ENCODE measurements around the gene NTNG1. TPM values are rescaled to one million over a fixed set of nuclear protein-coding genes. Genes with fewer than 3 reads are reported as not detected.

Gene NTNG1
- total RNA-seq, 4 donors from 2014 or later = 0.20 to 3.0 (median 1.0) TPM

GRCh38 chr1:107510347-107510746 lies 369.5 kb downstream of the NTNG1 start:
- H3K4me3 ChIP-seq = no peak overlapping the region
- no peaks in the 10 kb centered on the region for H3K36me3 ChIP-seq
- no peaks in the 10 kb centered on the region for H3K9me3 ChIP-seq
- 87 to 90% methylated on average over 4 of the region's 4 CpGs for WGBS, 2 donors (ENCODE audit: low coverage in 1 of 2)
- TF ChIP-seq POLR2AphosphoS5 (IDR thresholded peaks at IDR 0.05) = no peak
- TF ChIP-seq POLR2A (IDR thresholded peaks at IDR 0.05) = no peak
- no peak for TF ChIP-seq EP300 (IDR thresholded peaks at IDR 0.05)
- TF ChIP-seq CTCF (IDR thresholded peaks at IDR 0.05) = no peak
- no peak for ATAC-seq
- H3K27me3 ChIP-seq = no peaks in the 10 kb centered on the region
- no peaks in the 10 kb centered on the region for H3K4me1 ChIP-seq
- no peak overlapping the region for H3K27ac ChIP-seq

DNA sequence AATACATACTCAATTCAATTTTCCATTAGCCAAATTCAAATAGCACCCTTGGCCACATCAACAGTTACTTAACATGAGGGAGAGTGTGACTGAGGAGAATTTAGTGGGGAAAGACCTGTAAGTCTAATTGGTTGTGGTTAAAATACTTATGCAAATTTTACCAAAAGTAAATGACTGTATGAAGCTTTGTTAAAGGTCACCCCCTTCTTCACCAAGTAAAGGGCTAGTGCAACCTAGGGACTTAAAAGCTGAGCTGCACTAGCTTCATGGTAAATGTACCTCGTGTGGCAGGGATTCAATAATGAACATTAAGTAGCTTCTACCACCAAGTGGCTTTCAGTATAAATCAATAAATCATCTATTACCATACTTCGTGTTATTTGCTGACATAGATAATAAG lies 372.0 kb downstream of the NTNG1 start:
- H3K4me1 ChIP-seq = no peaks in the 10 kb centered on the region
- TF ChIP-seq POLR2A (IDR thresholded peaks at IDR 0.05) (no peak), CTCF (IDR thresholded peaks at IDR 0.05) (no peak), EP300 (IDR thresholded peaks at IDR 0.05) (no peak), POLR2AphosphoS5 (IDR thresholded peaks at IDR 0.05) (no peak)

GRCh38 chr1:107514841-107515240 lies 374.0 kb downstream of the NTNG1 start:
- H3K4me1 ChIP-seq = no peaks in the 10 kb centered on the region
- TF ChIP-seq POLR2A (IDR thresholded peaks at IDR 0.05) = no peak
- TF ChIP-seq CTCF (IDR thresholded peaks at IDR 0.05) = no peak
- H3K36me3 ChIP-seq = no peaks in the 10 kb centered on the region
- no peak for ATAC-seq
- WGBS, 2 donors (ENCODE audit: low coverage in 1 of 2) = 59 to 79% methylated on average over 3 of the region's 3 CpGs
- H3K4me3 ChIP-seq = no peak overlapping the region
- no peaks in the 10 kb centered on the region for H3K27me3 ChIP-seq
- H3K9me3 ChIP-seq = no peaks in the 10 kb centered on the region
- H3K27ac ChIP-seq = no peak overlapping the region

More for the DNA sequence above, 372.0 kb downstream of the NTNG1 start:
- no peaks in the 10 kb centered on the region for H3K9me3 ChIP-seq
- no peak for ATAC-seq
- H3K27ac ChIP-seq = no peak overlapping the region
- H3K4me3 ChIP-seq = no peak overlapping the region
- H3K36me3 ChIP-seq = no peaks in the 10 kb centered on the region
- no peaks in the 10 kb centered on the region for H3K27me3 ChIP-seq
- 34 to 36% methylated on average over 2 of the region's 2 CpGs for WGBS, 2 donors (ENCODE audit: low coverage in 1 of 2)

DNA sequence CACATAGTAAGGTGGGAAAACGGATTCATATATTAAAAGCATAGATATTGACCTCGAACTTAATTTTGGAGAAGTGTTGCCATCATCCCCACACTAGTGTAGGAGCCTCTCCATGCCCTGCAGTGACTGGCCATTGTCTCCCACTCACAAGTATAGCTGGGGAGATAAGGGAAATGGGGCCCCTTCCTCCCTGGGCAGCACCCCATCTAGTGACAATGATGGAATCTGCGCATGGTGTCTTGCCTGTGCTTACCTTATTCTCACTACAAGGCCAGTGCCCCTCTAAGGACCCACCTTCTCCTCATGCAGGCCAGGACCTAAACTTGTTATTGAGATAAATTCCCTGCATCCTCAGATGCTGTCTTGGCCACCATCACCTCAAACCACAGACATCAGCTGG lies 374.9 kb downstream of the NTNG1 start:
- H3K4me3 ChIP-seq = no peak overlapping the region
- no peak for ATAC-seq
- H3K9me3 ChIP-seq = no peaks in the 10 kb centered on the region
- 95 to 96% methylated on average over 3 of the region's 3 CpGs for WGBS, 2 donors (ENCODE audit: low coverage in 1 of 2)
- H3K36me3 ChIP-seq = no peaks in the 10 kb centered on the region
- H3K4me1 ChIP-seq = no peaks in the 10 kb centered on the region
- TF ChIP-seq EP300 (IDR thresholded peaks at IDR 0.05) (no peak), POLR2AphosphoS5 (IDR thresholded peaks at IDR 0.05) (no peak), POLR2A (IDR thresholded peaks at IDR 0.05) (no peak), CTCF (IDR thresholded peaks at IDR 0.05) (no peak)
- no peaks in the 10 kb centered on the region for H3K27me3 ChIP-seq
- H3K27ac ChIP-seq = no peak overlapping the region

DNA sequence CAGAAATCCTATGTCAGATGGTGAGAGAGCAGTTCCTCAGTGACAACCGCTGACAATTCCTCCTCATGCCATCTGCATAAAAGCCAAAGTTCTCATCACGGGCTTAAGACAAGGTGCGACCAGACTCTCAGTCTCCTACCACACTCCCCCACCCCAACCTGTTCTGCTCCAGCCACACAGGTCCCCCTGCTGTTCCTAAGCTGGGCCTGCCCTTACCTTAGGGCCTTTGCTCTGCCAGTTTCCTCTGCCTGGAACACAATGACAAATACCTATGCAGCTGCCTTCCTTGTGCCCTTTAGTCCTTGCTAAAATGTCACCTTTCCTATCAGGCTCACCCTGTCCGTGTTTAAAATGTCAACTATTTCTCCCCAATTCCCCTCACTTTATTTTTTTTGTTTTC lies 382.2 kb downstream of the NTNG1 start:
- Histone ChIP-seq H3K27me3 (no peaks in the 10 kb centered on the region), H3K9me3 (no peaks in the 10 kb centered on the region), H3K27ac (no peak overlapping the region), H3K4me1 (no peaks in the 10 kb centered on the region), H3K36me3 (no peaks in the 10 kb centered on the region), H3K4me3 (no peak overlapping the region)
- no peak for ATAC-seq
- 64 to 66% methylated on average over 4 of the region's 4 CpGs for WGBS, 2 donors (ENCODE audit: low coverage in 1 of 2)
- no peak for TF ChIP-seq POLR2A (IDR thresholded peaks at IDR 0.05)
- no peak for TF ChIP-seq EP300 (IDR thresholded peaks at IDR 0.05)
- no peak for TF ChIP-seq POLR2AphosphoS5 (IDR thresholded peaks at IDR 0.05)
- TF ChIP-seq CTCF (IDR thresholded peaks at IDR 0.05) = no peak
